ENCODE measurements around the gene GTPBP4. TPM values are rescaled to one million over a fixed set of nuclear protein-coding genes. Genes with fewer than 3 reads are reported as not detected.

Gene GTPBP4
- total and polyA plus RNA-seq, 2 of the 13 experiments (the other 11 are each of a cell fraction or from before 2014, with no cell fraction given) = 24.1 to 85.5 TPM

DNA sequence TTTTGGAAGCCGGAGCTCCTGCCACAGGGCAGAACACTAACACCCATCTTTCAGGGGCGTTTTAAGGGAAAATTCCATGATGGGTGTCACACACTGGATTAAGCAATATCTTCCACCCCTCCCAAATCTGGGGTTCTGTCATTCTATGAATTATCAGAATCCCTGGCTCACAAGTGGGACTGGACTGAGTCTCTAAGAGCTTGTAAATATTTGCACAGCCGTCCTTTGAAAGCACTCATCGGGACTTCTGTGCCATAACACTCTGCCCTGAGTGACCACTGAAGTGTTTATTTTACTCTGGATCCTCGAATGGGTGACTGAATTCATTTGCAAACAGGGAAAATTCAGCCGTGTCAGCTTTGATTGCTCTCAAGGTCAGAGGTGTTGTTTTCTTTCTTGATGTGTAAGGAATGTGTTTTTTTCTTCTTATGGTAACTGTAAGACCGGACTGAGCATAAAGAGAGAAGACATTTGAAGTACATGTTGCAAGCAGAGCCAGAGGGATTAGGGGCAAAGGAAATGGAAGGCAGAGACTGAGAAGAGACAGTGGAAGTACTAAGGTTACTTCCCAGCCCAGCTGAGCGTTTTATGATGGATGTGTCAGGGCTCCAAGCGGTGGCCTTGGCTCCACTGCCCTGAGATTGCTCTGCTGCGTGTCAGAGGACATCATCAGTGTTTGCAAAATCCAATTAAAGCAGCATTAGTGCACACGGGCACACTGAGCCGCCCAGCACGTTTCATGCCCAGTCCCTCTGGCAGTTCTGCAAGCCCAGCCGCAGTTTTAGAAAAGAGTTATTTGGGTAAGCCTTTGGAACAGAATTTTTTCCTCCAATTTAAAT is 17.7 kb upstream of the GTPBP4 start (continued):
- TF ChIP-seq, protein P1, sequence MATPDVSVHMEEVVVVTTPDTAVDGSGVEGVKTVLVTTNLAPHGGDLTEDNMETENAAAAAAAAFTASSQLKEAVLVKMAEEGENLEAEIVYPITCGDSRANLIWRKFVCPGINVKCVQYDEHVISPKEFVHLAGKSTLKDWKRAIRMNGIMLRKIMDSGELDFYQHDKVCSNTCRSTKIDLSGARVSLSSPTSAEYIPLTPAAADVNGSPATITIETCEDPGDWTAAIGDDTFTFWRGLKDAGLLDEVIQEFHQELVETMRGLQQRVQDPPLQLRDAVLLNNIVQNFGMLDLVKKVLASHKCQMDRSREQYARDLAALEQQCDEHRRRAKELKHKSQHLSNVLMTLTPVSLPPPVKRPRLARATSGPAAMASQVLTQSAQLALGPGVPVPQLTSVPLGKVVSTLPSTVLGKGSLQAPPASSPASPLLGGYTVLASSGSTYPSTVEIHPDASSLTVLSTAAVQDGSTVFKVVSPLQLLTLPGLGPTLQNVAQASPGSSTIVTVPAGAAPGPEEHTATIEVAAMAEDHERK (CRISPR knock-in tag; IDR thresholded peaks at IDR 0.05; ENCODE audit: low read depth) = no peak
- TF ChIP-seq TBL1XR1 (IDR thresholded peaks at IDR 0.05; ENCODE audit: borderline replicate concordance, low read length, partially characterized antibody) = no peak
- no peak for TF ChIP-seq MIER3 (CRISPR knock-in tag; IDR thresholded peaks at IDR 0.05; ENCODE audit: borderline replicate concordance)
- TF ChIP-seq, protein P2, sequence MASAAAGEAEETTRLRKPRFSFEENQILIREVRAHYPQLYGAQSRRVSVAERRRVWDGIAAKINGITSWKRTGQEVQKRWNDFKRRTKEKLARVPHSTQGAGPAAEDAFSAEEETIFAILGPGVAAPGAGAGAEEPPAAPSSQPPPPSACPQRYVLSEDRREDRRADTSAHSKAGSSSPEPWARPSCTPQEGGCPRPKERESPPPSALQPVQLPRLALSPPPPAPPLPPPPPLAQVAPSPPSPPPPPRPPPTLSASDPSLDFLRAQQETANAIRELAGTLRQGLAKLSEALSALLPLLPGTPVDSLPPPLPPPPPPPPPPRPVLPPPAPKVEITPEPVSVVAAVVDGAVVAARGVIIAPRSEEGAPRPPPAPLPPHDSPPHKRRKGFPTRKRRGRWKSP (CRISPR knock-in tag; IDR thresholded peaks at IDR 0.05) = no peak
- TF ChIP-seq, protein P3, sequence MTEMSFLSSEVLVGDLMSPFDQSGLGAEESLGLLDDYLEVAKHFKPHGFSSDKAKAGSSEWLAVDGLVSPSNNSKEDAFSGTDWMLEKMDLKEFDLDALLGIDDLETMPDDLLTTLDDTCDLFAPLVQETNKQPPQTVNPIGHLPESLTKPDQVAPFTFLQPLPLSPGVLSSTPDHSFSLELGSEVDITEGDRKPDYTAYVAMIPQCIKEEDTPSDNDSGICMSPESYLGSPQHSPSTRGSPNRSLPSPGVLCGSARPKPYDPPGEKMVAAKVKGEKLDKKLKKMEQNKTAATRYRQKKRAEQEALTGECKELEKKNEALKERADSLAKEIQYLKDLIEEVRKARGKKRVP (CRISPR knock-in tag; IDR thresholded peaks at IDR 0.05) = 0 out of 4 replicates have a peak, but pooled peaks of 1 of the 2 experiments have one; percentile 38
- peak; percentile 38; the same call in 1 of the 2 replicates for TF ChIP-seq ZNF501 (CRISPR knock-in tag; IDR thresholded peaks at IDR 0.05)
- TF ChIP-seq TCF7 (IDR thresholded peaks at IDR 0.05; ENCODE audit: low read depth) = peak; percentile 82
- no peak for TF ChIP-seq POLR2AphosphoS5 (IDR thresholded peaks at IDR 0.05; ENCODE audit: low read depth, low read length)
- TF ChIP-seq ZNF143 (CRISPR knock-in tag; IDR thresholded peaks at IDR 0.05) = no peak
- no peak for TF ChIP-seq DNMT1 (CRISPR knock-in tag; IDR thresholded peaks at IDR 0.05)
- no peak for TF ChIP-seq RFXANK (CRISPR knock-in tag; IDR thresholded peaks at IDR 0.05)
- TF ChIP-seq, protein P4, sequence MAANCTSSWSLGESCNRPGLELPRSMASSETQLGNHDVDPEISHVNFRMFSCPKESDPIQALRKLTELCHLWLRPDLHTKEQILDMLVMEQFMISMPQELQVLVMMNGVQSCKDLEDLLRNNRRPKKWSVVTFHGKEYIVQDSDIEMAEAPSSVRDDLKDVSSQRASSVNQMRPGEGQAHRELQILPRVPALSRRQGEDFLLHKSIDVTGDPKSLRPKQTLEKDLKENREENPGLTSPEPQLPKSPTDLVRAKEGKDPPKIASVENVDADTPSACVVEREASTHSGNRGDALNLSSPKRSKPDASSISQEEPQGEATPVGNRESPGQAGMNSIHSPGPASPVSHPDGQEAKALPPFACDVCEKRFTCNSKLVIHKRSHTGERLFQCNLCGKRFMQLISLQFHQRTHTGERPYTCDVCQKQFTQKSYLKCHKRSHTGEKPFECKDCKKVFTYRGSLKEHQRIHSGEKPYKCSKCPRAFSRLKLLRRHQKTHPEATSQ (CRISPR knock-in tag; IDR thresholded peaks at IDR 0.05; ENCODE audit: borderline replicate concordance) = no peak
- peak; percentile 91 for TF ChIP-seq HHEX (CRISPR knock-in tag; IDR thresholded peaks at IDR 0.05)
- no peak for TF ChIP-seq NFE2L2 (IDR thresholded peaks at IDR 0.05; ENCODE audit: low read length)
- TF ChIP-seq, protein P5, sequence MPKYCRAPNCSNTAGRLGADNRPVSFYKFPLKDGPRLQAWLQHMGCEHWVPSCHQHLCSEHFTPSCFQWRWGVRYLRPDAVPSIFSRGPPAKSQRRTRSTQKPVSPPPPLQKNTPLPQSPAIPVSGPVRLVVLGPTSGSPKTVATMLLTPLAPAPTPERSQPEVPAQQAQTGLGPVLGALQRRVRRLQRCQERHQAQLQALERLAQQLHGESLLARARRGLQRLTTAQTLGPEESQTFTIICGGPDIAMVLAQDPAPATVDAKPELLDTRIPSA (CRISPR knock-in tag; IDR thresholded peaks at IDR 0.05; ENCODE audit: borderline replicate concordance) = no peak
- TF ChIP-seq, protein P6, sequence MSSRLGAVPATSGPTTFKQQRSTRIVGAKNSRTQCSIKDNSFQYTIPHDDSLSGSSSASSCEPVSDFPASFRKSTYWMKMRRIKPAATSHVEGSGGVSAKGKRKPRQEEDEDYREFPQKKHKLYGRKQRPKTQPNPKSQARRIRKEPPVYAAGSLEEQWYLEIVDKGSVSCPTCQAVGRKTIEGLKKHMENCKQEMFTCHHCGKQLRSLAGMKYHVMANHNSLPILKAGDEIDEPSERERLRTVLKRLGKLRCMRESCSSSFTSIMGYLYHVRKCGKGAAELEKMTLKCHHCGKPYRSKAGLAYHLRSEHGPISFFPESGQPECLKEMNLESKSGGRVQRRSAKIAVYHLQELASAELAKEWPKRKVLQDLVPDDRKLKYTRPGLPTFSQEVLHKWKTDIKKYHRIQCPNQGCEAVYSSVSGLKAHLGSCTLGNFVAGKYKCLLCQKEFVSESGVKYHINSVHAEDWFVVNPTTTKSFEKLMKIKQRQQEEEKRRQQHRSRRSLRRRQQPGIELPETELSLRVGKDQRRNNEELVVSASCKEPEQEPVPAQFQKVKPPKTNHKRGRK (CRISPR knock-in tag; IDR thresholded peaks at IDR 0.05) = no peak
- TF ChIP-seq NR2F1 (CRISPR knock-in tag; IDR thresholded peaks at IDR 0.05) = peak; percentile 37 to 69; a peak in 3 of 4 replicates
- TF ChIP-seq CREM (IDR thresholded peaks at IDR 0.05) = peak; percentile 85
- TF ChIP-seq CREM (CRISPR knock-in tag; IDR thresholded peaks at IDR 0.05) = no peak
- TF ChIP-seq, protein P7, sequence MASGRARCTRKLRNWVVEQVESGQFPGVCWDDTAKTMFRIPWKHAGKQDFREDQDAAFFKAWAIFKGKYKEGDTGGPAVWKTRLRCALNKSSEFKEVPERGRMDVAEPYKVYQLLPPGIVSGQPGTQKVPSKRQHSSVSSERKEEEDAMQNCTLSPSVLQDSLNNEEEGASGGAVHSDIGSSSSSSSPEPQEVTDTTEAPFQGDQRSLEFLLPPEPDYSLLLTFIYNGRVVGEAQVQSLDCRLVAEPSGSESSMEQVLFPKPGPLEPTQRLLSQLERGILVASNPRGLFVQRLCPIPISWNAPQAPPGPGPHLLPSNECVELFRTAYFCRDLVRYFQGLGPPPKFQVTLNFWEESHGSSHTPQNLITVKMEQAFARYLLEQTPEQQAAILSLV (CRISPR knock-in tag; IDR thresholded peaks at IDR 0.05; ENCODE audit: borderline replicate concordance) = no peak
- TF ChIP-seq MED8 (CRISPR knock-in tag; IDR thresholded peaks at IDR 0.05; ENCODE audit: insufficient replicate concordance) = no peak

Data from HepG2 (cell line).